Osteocyte (in vitro differentiated cells): Measurements from ENCODE around the gene EFNA5. TPM values are rescaled to one million over a fixed set of nuclear protein-coding genes. Genes with fewer than 3 reads are reported as not detected.
A peak's percentile ranks its signal among the peaks of the same experiment; 100 is the strongest.

Experiments
- DNase-seq: peaks from one replicate; pipeline ENCODE4 v3.0.0; 2021; ENCODE audit warnings: mixed read lengths; ENCODE audit not compliant: unreplicated experiment; ENCODE audit errors: extremely low spot score
- H3K27ac Mint-ChIP-seq: one replicate; pipeline ENCODE4 v1.8.0; 2021; ENCODE audit warnings: mild to moderate bottlenecking, mixed read lengths; ENCODE audit not compliant: unreplicated experiment
- H3K27me3 Mint-ChIP-seq: one replicate; pipeline ENCODE4 v1.8.0; 2021; ENCODE audit warnings: mixed read lengths; ENCODE audit not compliant: unreplicated experiment
- H3K36me3 Mint-ChIP-seq: one replicate; pipeline ENCODE4 v1.8.0; 2021; ENCODE audit warnings: mixed read lengths; ENCODE audit not compliant: unreplicated experiment
- H3K4me1 Mint-ChIP-seq: one replicate; pipeline ENCODE4 v1.8.0; 2021; ENCODE audit warnings: mixed read lengths; ENCODE audit not compliant: unreplicated experiment
- H3K4me3 Mint-ChIP-seq: one replicate; pipeline ENCODE4 v1.8.0; 2021; ENCODE audit warnings: mild to moderate bottlenecking, moderate library complexity, mixed read lengths; ENCODE audit not compliant: unreplicated experiment
- H3K9me3 Mint-ChIP-seq: one replicate; pipeline ENCODE4 v1.8.0; 2021; ENCODE audit warnings: mixed read lengths; ENCODE audit not compliant: unreplicated experiment
- total RNA-seq: library from RNA; stranded (reverse); gene quantifications from 2 replicates; pipeline ENCODE4 v1.2.1, GENCODE V29; 2021
- TF ChIP-seq, protein P1 (sequence below): fragments of 200-600 bp; sonication (generic); IDR thresholded peaks from 2 replicates; pipeline ENCODE4 v1.5.0; 2021; ENCODE audit warnings: antibody characterized with exemption, mild to moderate bottlenecking, moderate library complexity

EFNA5 gene
- total RNA-seq, 1 donor from 2014 or later, result 34.2 TPM

DNA sequence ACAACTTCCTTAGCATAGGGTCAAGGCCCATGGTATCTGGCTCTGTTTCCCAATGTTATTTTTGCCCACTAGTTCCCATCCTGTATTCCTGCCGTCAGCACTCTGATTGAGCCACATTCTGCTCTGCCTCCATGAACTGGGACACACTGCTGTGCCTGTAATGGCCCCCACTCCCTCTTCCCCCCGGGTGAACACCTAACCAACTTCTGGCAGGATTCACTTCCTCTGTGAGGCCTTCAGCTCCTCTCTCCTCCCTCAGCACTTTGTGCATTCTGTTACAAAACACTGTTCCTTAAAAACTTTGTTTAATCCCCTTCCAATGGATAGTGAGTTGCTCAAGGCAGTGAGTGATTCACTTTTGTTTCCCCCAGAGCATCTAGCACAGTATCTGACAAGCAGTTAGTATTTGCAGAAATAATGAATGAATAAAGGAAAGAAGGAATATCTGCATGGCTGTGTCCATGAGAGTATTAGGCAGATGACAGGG lies 183.6 kb downstream of the EFNA5 start:
- TF ChIP-seq, protein P1, sequence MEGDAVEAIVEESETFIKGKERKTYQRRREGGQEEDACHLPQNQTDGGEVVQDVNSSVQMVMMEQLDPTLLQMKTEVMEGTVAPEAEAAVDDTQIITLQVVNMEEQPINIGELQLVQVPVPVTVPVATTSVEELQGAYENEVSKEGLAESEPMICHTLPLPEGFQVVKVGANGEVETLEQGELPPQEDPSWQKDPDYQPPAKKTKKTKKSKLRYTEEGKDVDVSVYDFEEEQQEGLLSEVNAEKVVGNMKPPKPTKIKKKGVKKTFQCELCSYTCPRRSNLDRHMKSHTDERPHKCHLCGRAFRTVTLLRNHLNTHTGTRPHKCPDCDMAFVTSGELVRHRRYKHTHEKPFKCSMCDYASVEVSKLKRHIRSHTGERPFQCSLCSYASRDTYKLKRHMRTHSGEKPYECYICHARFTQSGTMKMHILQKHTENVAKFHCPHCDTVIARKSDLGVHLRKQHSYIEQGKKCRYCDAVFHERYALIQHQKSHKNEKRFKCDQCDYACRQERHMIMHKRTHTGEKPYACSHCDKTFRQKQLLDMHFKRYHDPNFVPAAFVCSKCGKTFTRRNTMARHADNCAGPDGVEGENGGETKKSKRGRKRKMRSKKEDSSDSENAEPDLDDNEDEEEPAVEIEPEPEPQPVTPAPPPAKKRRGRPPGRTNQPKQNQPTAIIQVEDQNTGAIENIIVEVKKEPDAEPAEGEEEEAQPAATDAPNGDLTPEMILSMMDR, result no peak
- Mint-ChIP-seq H3K27ac (no peak overlapping the region), H3K27me3 (no peaks in the 10 kb centered on the region), H3K4me3 (no peak overlapping the region), H3K9me3 (no peaks in the 10 kb centered on the region), H3K4me1 (peaks cover 6% of the 10 kb centered on the region), H3K36me3 (no peaks in the 10 kb centered on the region)
- DNase-seq, result no peak

DNA sequence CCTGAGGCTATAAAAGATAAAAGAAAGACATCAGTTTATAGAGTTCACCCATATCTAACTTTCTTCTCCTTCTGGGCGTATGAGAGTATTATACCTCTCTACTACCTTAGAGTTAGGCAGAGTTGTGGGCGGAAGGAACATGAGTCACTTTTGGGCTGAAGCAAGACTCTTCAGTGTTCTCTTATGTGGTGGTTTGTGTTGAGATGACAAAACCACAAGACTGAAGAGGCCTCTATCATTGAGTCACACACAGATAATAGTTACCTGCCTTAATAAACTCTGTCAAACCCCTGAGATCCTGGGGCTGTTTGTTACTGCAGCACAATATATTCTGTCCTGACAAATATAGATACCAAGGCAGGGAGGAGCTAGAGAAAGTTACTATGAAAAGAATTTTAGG lies 184.2 kb downstream of the EFNA5 start:
- no peak for DNase-seq
- Mint-ChIP-seq H3K4me3 (no peak overlapping the region), H3K27ac (no peak overlapping the region), H3K9me3 (no peaks in the 10 kb centered on the region), H3K36me3 (no peaks in the 10 kb centered on the region), H3K4me1 (peaks cover 6% of the 10 kb centered on the region), H3K27me3 (no peaks in the 10 kb centered on the region)
- TF ChIP-seq, protein P1, result no peak

DNA sequence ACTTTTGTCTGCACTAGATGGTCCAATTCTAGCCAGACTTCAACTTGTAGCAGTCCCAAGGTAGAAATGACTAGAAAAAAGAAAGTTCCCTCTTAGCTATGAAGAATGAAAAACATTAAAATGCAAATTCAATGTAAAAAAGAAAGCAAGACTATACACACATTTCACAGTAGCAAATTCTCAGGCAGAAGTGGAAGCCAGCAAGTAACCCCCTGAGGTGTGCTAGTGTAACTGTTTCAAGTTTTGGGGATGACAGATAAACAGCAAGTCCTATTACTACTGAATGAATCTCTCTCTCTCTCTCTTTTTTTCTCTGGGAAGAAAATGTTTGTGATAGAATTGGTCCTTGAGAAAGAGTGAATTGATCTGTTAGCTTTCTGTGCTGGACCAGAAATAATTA lies 185.6 kb downstream of the EFNA5 start:
- Mint-ChIP-seq H3K4me3 (no peak overlapping the region), H3K4me1 (peaks cover 10% of the 10 kb centered on the region), H3K36me3 (no peaks in the 10 kb centered on the region), H3K9me3 (no peaks in the 10 kb centered on the region), H3K27ac (no peak overlapping the region), H3K27me3 (no peaks in the 10 kb centered on the region)
- no peak for DNase-seq
- TF ChIP-seq, protein P1, result no peak

DNA sequence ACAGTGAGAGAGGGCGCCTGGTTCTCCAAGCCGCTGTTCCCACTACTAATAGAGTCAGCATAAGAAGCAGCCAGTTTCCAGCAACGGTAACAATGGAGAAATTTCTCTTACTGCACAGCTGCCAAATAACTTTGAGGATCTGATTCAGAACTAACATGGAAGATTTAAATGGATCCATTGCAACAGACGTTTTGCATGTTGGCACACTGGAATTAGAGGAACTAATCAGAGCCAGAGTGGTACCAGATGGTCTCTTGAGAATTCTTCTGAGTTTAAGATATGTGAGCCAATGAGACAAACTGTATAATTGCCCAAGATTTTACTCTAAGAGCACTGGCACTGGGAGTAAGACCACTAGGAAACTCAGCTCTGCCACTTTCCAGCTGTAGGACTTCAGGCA lies 186.5 kb downstream of the EFNA5 start:
- no peak overlapping the region for H3K27ac Mint-ChIP-seq
- TF ChIP-seq, protein P1, result no peak
- no peak for DNase-seq
- no peaks in the 10 kb centered on the region for H3K36me3 Mint-ChIP-seq
- peaks cover 13% of the 10 kb centered on the region for H3K4me1 Mint-ChIP-seq
- H3K27me3 Mint-ChIP-seq, result no peaks in the 10 kb centered on the region
- no peaks in the 10 kb centered on the region for H3K9me3 Mint-ChIP-seq
- H3K4me3 Mint-ChIP-seq, result no peak overlapping the region

DNA sequence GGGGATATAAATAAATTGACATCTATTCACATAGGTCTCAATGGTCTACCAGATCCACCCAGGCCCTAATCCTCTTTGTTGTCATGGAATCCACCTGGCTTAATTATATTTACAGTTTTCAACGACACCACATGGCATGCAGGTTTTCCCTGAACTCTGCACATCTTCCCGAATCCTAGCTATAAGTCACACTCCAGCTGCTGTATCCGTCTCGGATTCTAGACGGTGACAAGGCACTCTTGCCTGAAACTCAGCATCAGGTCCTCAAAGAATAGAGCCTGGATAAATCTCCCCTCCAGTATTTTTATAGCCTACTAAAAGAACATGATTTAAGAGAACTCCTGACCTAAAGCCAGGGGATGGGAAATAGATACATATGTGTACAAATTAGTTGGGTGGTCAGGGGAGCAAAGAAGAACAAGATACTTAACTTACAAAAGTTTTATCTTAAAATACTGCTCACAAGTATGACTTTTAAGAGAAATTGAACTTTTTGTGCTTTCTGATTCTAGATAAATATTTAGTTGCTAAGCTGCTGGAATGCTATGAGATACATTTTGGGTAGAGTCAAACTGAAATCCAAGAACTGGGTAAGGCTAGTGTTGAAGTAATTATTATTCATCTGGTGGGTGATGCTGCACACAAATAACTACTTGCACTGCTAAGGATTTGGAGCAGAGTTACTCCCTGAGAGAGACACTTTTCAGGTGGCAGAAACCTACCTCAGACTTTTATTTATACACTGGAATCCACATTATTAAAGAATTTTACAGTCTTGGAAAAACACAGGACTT lies 187.3 kb downstream of the EFNA5 start:
- H3K4me1 Mint-ChIP-seq, result peaks cover 15% of the 10 kb centered on the region
- no peak overlapping the region for H3K4me3 Mint-ChIP-seq

More for the DNA sequence above, 187.3 kb downstream of the EFNA5 start:
- TF ChIP-seq, protein P1, result no peak
- H3K27ac Mint-ChIP-seq, result peak overlapping the region; percentile 39
- no peaks in the 10 kb centered on the region for H3K9me3 Mint-ChIP-seq
- no peaks in the 10 kb centered on the region for H3K36me3 Mint-ChIP-seq
- DNase-seq, result no peak
- H3K27me3 Mint-ChIP-seq, result no peaks in the 10 kb centered on the region
